Neuronal stem cell (in vitro differentiated cells): Measurements from ENCODE around the gene TRPM2.

Source experiments
- DNase-seq: peaks from one replicate; pipeline ENCODE4 v3.0.0-alpha.2; 2013; ENCODE audit warnings: low spot score
- H2AFZ ChIP-seq: one replicate; pipeline ENCODE4 v1.6.1; 2013; ENCODE audit warnings: mild to moderate bottlenecking, low read length, inconsistent platforms
- H2AK5ac ChIP-seq: 2 replicates; pipeline ENCODE4 v1.6.1; 2013; ENCODE audit warnings: low read depth, mild to moderate bottlenecking, inconsistent platforms, low read length, moderate library complexity, mixed read lengths
- H2BK120ac ChIP-seq: 2 replicates; pipeline ENCODE4 v1.6.1; 2013; ENCODE audit warnings: low read depth, mild to moderate bottlenecking, inconsistent platforms, low read length, moderate library complexity, mixed read lengths
- H2BK12ac ChIP-seq: one replicate; pipeline ENCODE4 v1.6.1; 2013; ENCODE audit warnings: low read length, inconsistent platforms
- H2BK15ac ChIP-seq: 2 replicates; pipeline ENCODE4 v1.6.1; 2013; ENCODE audit warnings: mild to moderate bottlenecking, low read length, inconsistent platforms, mixed read lengths
- H2BK5ac ChIP-seq: one replicate; pipeline ENCODE4 v1.6.1; 2013; ENCODE audit warnings: inconsistent platforms, mild to moderate bottlenecking, low read length, moderate library complexity
- H3K14ac ChIP-seq: one replicate; pipeline ENCODE4 v1.6.1; 2013; ENCODE audit warnings: low read length, inconsistent platforms
- H3K18ac ChIP-seq: 2 replicates; pipeline ENCODE4 v1.6.1; 2013; ENCODE audit warnings: low read length, inconsistent platforms
- H3K23ac ChIP-seq: 2 replicates; pipeline ENCODE4 v1.6.1; 2013; ENCODE audit warnings: low read depth, mild to moderate bottlenecking, mixed read lengths, low read length, inconsistent platforms; ENCODE audit not compliant: poor library complexity
- H3K27ac ChIP-seq: replicated peaks from 3 replicates; pipeline ENCODE4 v1.5.1; 2013; ENCODE audit warnings: low read length, inconsistent platforms
- H3K27me3 ChIP-seq, 3 experiments: 2 replicates each; pipeline ENCODE4 v1.6.1; 2013; ENCODE audit warnings: low read length in 3 of 3, mild to moderate bottlenecking in 2 of 3, inconsistent platforms in 1 of 3, low read depth in 1 of 3, mixed read lengths in 1 of 3, moderate library complexity in 1 of 3; ENCODE audit not compliant: control insufficient read depth in 3 of 3, insufficient read depth in 3 of 3
- H3K36me3 ChIP-seq, 2 donors: replicated peaks in 1 of 2; 2 replicates each; pipeline ENCODE4 v1.6.1; 2013; ENCODE audit warnings: low read length in 2 of 2; ENCODE audit not compliant: control insufficient read depth in 2 of 2, insufficient read depth in 2 of 2
- H3K4ac ChIP-seq: 2 replicates; pipeline ENCODE4 v1.6.1; 2013; ENCODE audit warnings: inconsistent platforms, mild to moderate bottlenecking, low read length, moderate library complexity
- H3K4me1 ChIP-seq, 2 donors: 1 replicate in 1 of 2; 2 replicates in 1 of 2; pipeline ENCODE4 v1.6.1; 2013; ENCODE audit warnings: low read length in 2 of 2, low read depth in 1 of 2; ENCODE audit not compliant: control insufficient read depth in 2 of 2, insufficient read depth in 1 of 2
- H3K4me2 ChIP-seq: one replicate; pipeline ENCODE4 v1.6.1; 2013; ENCODE audit warnings: mild to moderate bottlenecking, low read length, inconsistent platforms; ENCODE audit not compliant: insufficient read depth, poor library complexity, severe bottlenecking
- H3K4me3 ChIP-seq, 2 donors: 2 replicates each; pipeline ENCODE4 v1.5.1; 2013; ENCODE audit warnings: low read length in 2 of 2, mild to moderate bottlenecking in 2 of 2, inconsistent platforms in 1 of 2, moderate library complexity in 1 of 2
- H3K79me1 ChIP-seq: one replicate; pipeline ENCODE4 v1.6.1; 2013; ENCODE audit warnings: low read depth, mild to moderate bottlenecking, inconsistent platforms, low read length, moderate library complexity
- H3K9ac ChIP-seq: one replicate; pipeline ENCODE4 v1.6.1; 2013; ENCODE audit warnings: mild to moderate bottlenecking, low read depth, low read length, inconsistent platforms; ENCODE audit not compliant: poor library complexity
- H3K9me3 ChIP-seq, 2 donors: replicated peaks in 1 of 2; 2 replicates each; pipeline versions ENCODE3 to v1.6.1; 2013; ENCODE audit warnings: low read length in 2 of 2, mild to moderate bottlenecking in 2 of 2, inconsistent platforms in 1 of 2, low read depth in 1 of 2, mixed read lengths in 1 of 2, moderate library complexity in 1 of 2; ENCODE audit not compliant: control insufficient read depth in 2 of 2, insufficient read depth in 1 of 2
- H4K8ac ChIP-seq: one replicate; pipeline ENCODE4 v1.6.1; 2013; ENCODE audit warnings: low read depth, mild to moderate bottlenecking, inconsistent platforms, low read length, moderate library complexity
- H4K91ac ChIP-seq: one replicate; pipeline ENCODE4 v1.6.1; 2013; ENCODE audit warnings: low read length, low read depth, mild to moderate bottlenecking, inconsistent platforms; ENCODE audit not compliant: poor library complexity
- WGBS, 2 donors: extraction: QIAGEN DNeasy Blood & Tissue Kit; methylation state at CpG; one replicate each; pipeline ENCODE4 v1.1.7; 2013; ENCODE audit warnings: missing lambda C conversion rate in 2 of 2, mixed read lengths in 1 of 2; ENCODE audit not compliant: insufficient read length in 2 of 2, insufficient replicate concordance in 1 of 2; ENCODE audit errors: extremely low coverage in 2 of 2; 5-methylcytosine and 5-hydroxymethylcytosine counted together

Gene TRPM2

GRCh38 chr21:44313451-44313850 is 40.0 kb upstream of the TRPM2 start:
- Histone ChIP-seq H3K4ac (no peak overlapping the region), H3K4me2 (no peak overlapping the region), H3K79me1 (peaks cover 5% of the 10 kb centered on the region), H3K4me3 (no peak overlapping the region), H3K9me3 (peaks cover 0 to 5% of the 10 kb centered on the region in 2 donors), H2BK12ac (no peak overlapping the region), H4K8ac (no peak overlapping the region), H3K27ac (no peak overlapping the region), H3K36me3 (peaks cover 29 to 81% of the 10 kb centered on the region in 2 donors), H2AK5ac (no peak overlapping the region), H3K27me3 (no peaks in the 10 kb centered on the region), H3K14ac (no peak overlapping the region), H2AFZ (no peak overlapping the region), H2BK120ac (no peak overlapping the region), H2BK15ac (no peak overlapping the region), H3K9ac (no peak overlapping the region), H4K91ac (no peak overlapping the region), H3K23ac (peak overlapping the region; percentile 85), H2BK5ac (peak overlapping the region; percentile 94), H3K4me1 (peaks cover 5 to 8% of the 10 kb centered on the region in 2 donors), H3K18ac (no peak overlapping the region)
- DNase-seq: no peak
- no CpG with 5 or more reads among the region's 13 CpGs for WGBS, 2 donors

GRCh38 chr21:44314128-44314527 is 39.3 kb upstream of the TRPM2 start:
- H2BK120ac ChIP-seq: no peak overlapping the region
- H2BK15ac ChIP-seq: no peak overlapping the region
- no peak overlapping the region for H3K27ac ChIP-seq
- peak overlapping the region; percentile 55 for H3K23ac ChIP-seq
- H3K4me2 ChIP-seq: no peak overlapping the region
- no CpG with 5 or more reads among the region's 15 CpGs for WGBS, 2 donors
- H3K4ac ChIP-seq: no peak overlapping the region
- peak overlapping the region; percentile 28 for H2AK5ac ChIP-seq
- no peak overlapping the region for H4K91ac ChIP-seq
- no peak overlapping the region for H3K14ac ChIP-seq
- no peak overlapping the region for H2AFZ ChIP-seq
- no peak overlapping the region for H3K9ac ChIP-seq
- H3K36me3 ChIP-seq: peaks cover 27 to 84% of the 10 kb centered on the region in 2 donors
- H3K9me3 ChIP-seq: peaks cover 0 to 5% of the 10 kb centered on the region in 2 donors
- no peak overlapping the region for H3K4me3 ChIP-seq
- H3K79me1 ChIP-seq: peaks cover 5% of the 10 kb centered on the region
- no peaks in the 10 kb centered on the region for H3K27me3 ChIP-seq
- peaks cover 0 to 3% of the 10 kb centered on the region in 2 donors for H3K4me1 ChIP-seq
- no peak overlapping the region for H4K8ac ChIP-seq
- no peak overlapping the region for H3K18ac ChIP-seq
- no peak overlapping the region for H2BK12ac ChIP-seq
- peak overlapping the region; percentile 94 for H2BK5ac ChIP-seq
- no peak for DNase-seq

- H2BK120ac ChIP-seq: no peak overlapping the region
- no peak overlapping the region for H3K18ac ChIP-seq
- peaks cover 7% of the 10 kb centered on the region for H3K79me1 ChIP-seq
- H2BK12ac ChIP-seq: no peak overlapping the region
- peaks cover 0 to 5% of the 10 kb centered on the region in 2 donors for H3K9me3 ChIP-seq
- H2BK5ac ChIP-seq: peak overlapping the region; percentile 94
- no peak for DNase-seq
- no peak overlapping the region for H4K91ac ChIP-seq
- H3K27ac ChIP-seq: no peak overlapping the region
- no peak overlapping the region for H3K9ac ChIP-seq
- peak overlapping the region; percentile 28 for H2AK5ac ChIP-seq
- H4K8ac ChIP-seq: no peak overlapping the region
- H3K4ac ChIP-seq: no peak overlapping the region
- no peak overlapping the region for H3K4me2 ChIP-seq
- H3K36me3 ChIP-seq: peaks cover 27 to 85% of the 10 kb centered on the region in 2 donors
- no CpG with 5 or more reads among the region's 11 CpGs for WGBS, 2 donors
- no peak overlapping the region for H3K4me3 ChIP-seq
- H2AFZ ChIP-seq: no peak overlapping the region
- H2BK15ac ChIP-seq: no peak overlapping the region
- no peak overlapping the region for H3K14ac ChIP-seq
- no peaks in the 10 kb centered on the region for H3K4me1 ChIP-seq
- no peaks in the 10 kb centered on the region for H3K27me3 ChIP-seq
- H3K23ac ChIP-seq: no peak overlapping the region
Measured at GRCh38 chr21:44314561-44314960, 38.9 kb upstream of the TRPM2 start.

- H2BK5ac ChIP-seq: no peak overlapping the region
- H3K4me1 ChIP-seq: no peaks in the 10 kb centered on the region
- H3K27ac ChIP-seq: no peak overlapping the region
- no peak overlapping the region for H2BK12ac ChIP-seq
- H4K91ac ChIP-seq: no peak overlapping the region
- H3K23ac ChIP-seq: peak overlapping the region; percentile 91
- H3K18ac ChIP-seq: no peak overlapping the region
- H2BK120ac ChIP-seq: no peak overlapping the region
- H4K8ac ChIP-seq: no peak overlapping the region
- H3K9me3 ChIP-seq: peaks cover 0 to 5% of the 10 kb centered on the region in 2 donors
- no peak overlapping the region for H2AK5ac ChIP-seq
- no CpG with 5 or more reads among the region's 16 CpGs for WGBS, 2 donors
- peaks cover 30 to 86% of the 10 kb centered on the region in 2 donors for H3K36me3 ChIP-seq
- H3K27me3 ChIP-seq: no peaks in the 10 kb centered on the region
- peaks cover 5% of the 10 kb centered on the region for H3K79me1 ChIP-seq
- H3K4me3 ChIP-seq: no peak overlapping the region
- H3K4me2 ChIP-seq: no peak overlapping the region
- H2BK15ac ChIP-seq: no peak overlapping the region
- H3K4ac ChIP-seq: no peak overlapping the region
- no peak for DNase-seq
- no peak overlapping the region for H2AFZ ChIP-seq
- peak overlapping the region; percentile 44 for H3K9ac ChIP-seq
- peak overlapping the region; percentile 82 for H3K14ac ChIP-seq
Measured at GRCh38 chr21:44315691-44316203, 37.7 kb upstream of the TRPM2 start.
